IMR-90 (cell line): ENCODE results near the gene CMTM8. TPM values are rescaled to one million over a fixed set of nuclear protein-coding genes. Genes with fewer than 3 reads are reported as not detected.
A peak's percentile ranks its signal among the peaks of the same experiment; 100 is the strongest.

Experiments used
- ATAC-seq: fragments of 200-7000 bp; cut with Tn5 transposase; 2 replicates; pipeline ENCODE4 v1.9.1; 2020; ENCODE audit warnings: low read depth, mild to moderate bottlenecking, moderate library complexity
- BruUV-seq: library from RNA; stranded (reverse); fragments of 400-500 nt; replicated peaks from 2 replicates; lab custom pipeline; 2021; lab: Mats Ljungman, UMichigan
- CTCF ChIA-PET: fragments of 300-600 bp; formaldehyde crosslinking; extraction: SDS; loops from one replicate; lab custom pipeline; 2021; ENCODE audit warnings: antibody characterized with exemption; lab: Yijun Ruan, JAX
- POLR2A ChIA-PET: fragments of 300-600 bp; sonication (Branson Sonifier 250); formaldehyde crosslinking; loops from one replicate; lab custom pipeline; 2022; ENCODE audit warnings: antibody characterized with exemption; ENCODE audit not compliant: unreplicated experiment; lab: Charles Lee
- DNase-seq: peaks from one replicate; pipeline ENCODE4 v3.0.0; 2013
- H2AFZ ChIP-seq: replicated peaks from 2 replicates; pipeline ENCODE3; 2013; ENCODE audit warnings: low read length, mild to moderate bottlenecking; ENCODE audit not compliant: poor library complexity
- H2AK5ac ChIP-seq: 2 replicates; pipeline ENCODE4 v1.6.1; 2013; ENCODE audit warnings: low read depth, low read length, inconsistent platforms
- H2AK9ac ChIP-seq: replicated peaks from 2 replicates; pipeline ENCODE3; 2013; ENCODE audit warnings: mild to moderate bottlenecking, low read depth, low read length, moderate library complexity; ENCODE audit not compliant: poor library complexity
- H2BK120ac ChIP-seq: 2 replicates; pipeline ENCODE4 v1.6.1; 2013; ENCODE audit warnings: low read depth, low read length, inconsistent platforms
- H2BK15ac ChIP-seq: 3 replicates; pipeline ENCODE4 v1.6.1; 2013; ENCODE audit warnings: low read depth, low read length, inconsistent platforms
- H2BK20ac ChIP-seq: 2 replicates; pipeline ENCODE4 v1.6.1; 2013; ENCODE audit warnings: low read depth, mild to moderate bottlenecking, inconsistent platforms, low read length, moderate library complexity
- H2BK5ac ChIP-seq: 2 replicates; pipeline ENCODE4 v1.6.1; 2013; ENCODE audit warnings: mild to moderate bottlenecking, low read depth, low read length, inconsistent platforms; ENCODE audit not compliant: poor library complexity, severe bottlenecking
- H3K14ac ChIP-seq: replicated peaks from 2 replicates; pipeline ENCODE4 v1.6.1; 2013; ENCODE audit warnings: low read depth, low read length, inconsistent platforms
- H3K18ac ChIP-seq: 2 replicates; pipeline ENCODE4 v1.6.1; 2013; ENCODE audit warnings: low read depth, low read length, control low read depth
- H3K23ac ChIP-seq: 2 replicates; pipeline ENCODE4 v1.6.1; 2013; ENCODE audit warnings: low read depth, low read length, inconsistent platforms
- H3K27ac ChIP-seq: 2 replicates; pipeline ENCODE4 v1.5.1; 2013; ENCODE audit warnings: mild to moderate bottlenecking, control low read depth, low read length; ENCODE audit not compliant: insufficient read depth
- H3K27me3 ChIP-seq: 2 replicates; pipeline ENCODE4 v1.6.1; 2013; ENCODE audit warnings: low read length; ENCODE audit not compliant: control insufficient read depth, insufficient read depth
- H3K36me3 ChIP-seq: 2 replicates; pipeline ENCODE4 v1.6.1; 2013; ENCODE audit warnings: low read length, mixed read lengths; ENCODE audit not compliant: control insufficient read depth, insufficient read depth
- H3K4ac ChIP-seq: 2 replicates; pipeline ENCODE4 v1.6.1; 2013; ENCODE audit warnings: low read depth, low read length, inconsistent platforms
- H3K4me1 ChIP-seq: 2 replicates; pipeline ENCODE4 v1.6.1; 2013; ENCODE audit warnings: low read length, mixed read lengths; ENCODE audit not compliant: control insufficient read depth, insufficient read depth
- H3K4me2 ChIP-seq: 2 replicates; pipeline ENCODE4 v1.6.1; 2013; ENCODE audit warnings: low read depth, mild to moderate bottlenecking, control low read depth, low read length, moderate library complexity
- H3K4me3 ChIP-seq: 2 replicates; pipeline ENCODE4 v1.5.1; 2013; ENCODE audit warnings: low read depth, mild to moderate bottlenecking, control low read depth, low read length, moderate library complexity; ENCODE audit not compliant: insufficient read depth
- H3K56ac ChIP-seq: 2 replicates; pipeline ENCODE4 v1.6.1; 2013; ENCODE audit warnings: low read length, inconsistent platforms; ENCODE audit not compliant: insufficient read depth; ENCODE audit errors: extremely low read depth
- H3K79me1 ChIP-seq, 2 experiments: 2 replicates each; pipeline ENCODE4 v1.6.1; 2013; ENCODE audit warnings: low read length in 2 of 2, inconsistent platforms in 1 of 2, low read depth in 1 of 2
- H3K9ac ChIP-seq: 2 replicates; pipeline ENCODE4 v1.6.1; 2013; ENCODE audit warnings: low read depth, low read length, control low read depth
- H3K9me1 ChIP-seq: 2 replicates; pipeline ENCODE4 v1.6.1; 2013; ENCODE audit warnings: low read length, inconsistent platforms; ENCODE audit not compliant: insufficient read depth
- H3K9me3 ChIP-seq: 2 replicates; pipeline ENCODE4 v1.6.1; 2013; ENCODE audit warnings: low read length; ENCODE audit not compliant: control insufficient read depth, insufficient read depth
- H4K20me1 ChIP-seq: 2 replicates; pipeline ENCODE4 v1.6.1; 2013; ENCODE audit warnings: low read length, inconsistent platforms; ENCODE audit not compliant: insufficient read depth
- H4K5ac ChIP-seq: 2 replicates; pipeline ENCODE4 v1.6.1; 2013; ENCODE audit warnings: mild to moderate bottlenecking, low read depth, low read length, control low read depth
- H4K8ac ChIP-seq, 2 experiments: 2 replicates each; pipeline ENCODE4 v1.6.1; 2013; ENCODE audit warnings: low read depth in 2 of 2, low read length in 2 of 2, control low read depth in 1 of 2, inconsistent platforms in 1 of 2
- H4K91ac ChIP-seq: 2 replicates; pipeline ENCODE4 v1.6.1; 2013; ENCODE audit warnings: low read depth, low read length, inconsistent platforms; ENCODE audit not compliant: insufficient read depth
- CEBPB ChIP-seq: IDR thresholded peaks from 2 replicates; pipeline ENCODE4 v1.6.1; 2012; ENCODE audit warnings: low read depth, low read length, improper control_type of control experiment
- RCOR1 ChIP-seq: IDR thresholded peaks from 2 replicates; pipeline ENCODE4 v1.6.1; 2012; ENCODE audit warnings: mild to moderate bottlenecking, low read length, improper control_type of control experiment; ENCODE audit not compliant: insufficient replicate concordance
- WGBS, 2 experiments: methylation state at CpG; one replicate each; pipeline versions ENCODE4 v1.1.5 to v1.1.7; 2013; ENCODE audit warnings: missing lambda C conversion rate in 2 of 2; ENCODE audit not compliant: insufficient read length in 1 of 2; ENCODE audit errors: extremely low coverage in 2 of 2; 5-methylcytosine and 5-hydroxymethylcytosine counted together
- dilution Hi-C: fragments of 300-500 bp; cut with HindIII; formaldehyde crosslinking; loops from one replicate; pipeline ENCODE4 v1.14.3; 2018; ENCODE audit warnings: low sequenced_read_pairs; ENCODE audit not compliant: unreplicated experiment
- in situ Hi-C: fragments of 300-500 bp; cut with MboI; formaldehyde crosslinking; loops from 3 replicates; pipeline ENCODE4 v1.14.3; 2019; ENCODE audit warnings: low sequenced_read_pairs, inconsistent platforms, mixed read lengths
- intact Hi-C: fragments of 100-400 bp; cut with micrococcal nuclease; formaldehyde crosslinking; loops from 2 replicates; pipeline ENCODE4 v1.10.0; 2022
- polyA plus RNA-seq, 3 experiments: library from polyadenylated mRNA; depleted of rRNA; stranded (reverse); fragments of >200 nt; gene quantifications; 2 replicates each; pipeline ENCODE4 v1.2.3, GENCODE V29; 2012; ENCODE audit warnings: low replicate concordance in 1 of 3
- total RNA-seq: library from RNA; depleted of rRNA; stranded (reverse); fragments of >200 nt; gene quantifications from 2 replicates; pipeline ENCODE4 v1.2.3, GENCODE V29; 2012
- TF ChIP-seq, protein P1 (sequence below): fragments of 150-350 bp; IDR thresholded peaks from 2 replicates; pipeline ENCODE4 v1.6.1; 2016; ENCODE audit warnings: low read depth, mild to moderate bottlenecking, low read length, moderate library complexity, borderline replicate concordance

The CMTM8 gene
- total and polyA plus RNA-seq, 2 of the 4 experiments (the other 2 are of a cell fraction): 0.15 TPM; not detected in 1

DNA sequence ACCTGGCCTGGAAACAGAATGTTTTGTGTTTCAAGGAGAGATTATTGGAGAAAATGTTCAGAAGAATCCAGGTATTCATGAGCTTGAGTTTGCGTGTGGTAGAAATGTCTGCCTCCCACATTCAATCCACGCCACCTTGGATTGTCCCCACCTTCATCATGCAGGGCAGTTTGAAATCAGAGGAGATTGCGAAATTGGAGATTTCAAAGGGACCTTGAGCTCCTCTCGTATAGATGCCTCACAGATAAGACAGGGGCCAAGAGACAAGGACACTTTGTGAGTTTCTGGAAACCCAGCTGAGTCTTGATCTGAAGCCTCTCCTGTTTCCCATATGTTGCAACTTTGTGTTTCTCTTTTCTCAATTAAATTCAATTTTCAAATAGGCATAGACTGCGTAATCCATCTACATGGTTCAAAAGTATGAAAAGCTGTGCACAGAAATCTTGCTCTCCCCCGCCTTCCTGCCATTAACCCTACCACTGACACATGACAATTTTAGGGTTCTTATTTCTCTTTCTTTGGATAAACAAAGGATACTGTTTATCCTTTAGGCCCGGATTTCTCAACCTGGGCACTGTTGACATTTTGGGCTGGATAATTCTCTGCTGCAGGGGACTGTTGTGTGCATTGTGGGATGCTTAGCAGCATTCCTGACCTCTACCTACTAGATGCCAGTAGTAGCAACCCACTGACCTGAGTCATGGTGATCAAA lies 53.8 kb downstream of the CMTM8 start:
- WGBS, 2 experiments: 60% methylated on average over 2 of the region's 7 CpGs; no CpG with 5 or more reads in 1 of the 2 experiments
- no TSS peak for BruUV-seq
- no peaks in the 10 kb centered on the region for H3K79me1 ChIP-seq
- H4K20me1 ChIP-seq: no peaks in the 10 kb centered on the region
- H2AK5ac ChIP-seq: no peak overlapping the region
- no peak overlapping the region for H3K4me3 ChIP-seq
- no peaks in the 10 kb centered on the region for H3K4me1 ChIP-seq
- ChIA-PET CTCF (no interaction called here), POLR2A (no interaction called here)
- H2AK9ac ChIP-seq: no peak overlapping the region
- no peak overlapping the region for H2BK5ac ChIP-seq
- no peaks in the 10 kb centered on the region for H3K9me1 ChIP-seq
- dilution Hi-C loops (no loop called here), intact Hi-C loops (no loop called here), in situ Hi-C loops (loop anchor here (25.0 kb wide), 1 partner anchor 370 kb away; no protein-coding TSS in a partner anchor)
- H4K5ac ChIP-seq: no peak overlapping the region
- H3K27ac ChIP-seq: no peak overlapping the region
- no peak overlapping the region for H3K56ac ChIP-seq
- H3K9ac ChIP-seq: no peak overlapping the region
- H2BK15ac ChIP-seq: no peak overlapping the region
- H3K18ac ChIP-seq: no peak overlapping the region
- H3K36me3 ChIP-seq: no peaks in the 10 kb centered on the region
- no peak overlapping the region for H3K4me2 ChIP-seq
- no peak overlapping the region for H2BK20ac ChIP-seq
- DNase-seq: no peak
- H2AFZ ChIP-seq: no peak overlapping the region
- no peak overlapping the region for H3K14ac ChIP-seq
- no peak overlapping the region for H2BK120ac ChIP-seq
- no peak overlapping the region for H4K8ac ChIP-seq
- no peaks in the 10 kb centered on the region for H3K9me3 ChIP-seq
- TF ChIP-seq RCOR1 (no peak), CEBPB (peak; percentile 58)
- TF ChIP-seq, protein P1, sequence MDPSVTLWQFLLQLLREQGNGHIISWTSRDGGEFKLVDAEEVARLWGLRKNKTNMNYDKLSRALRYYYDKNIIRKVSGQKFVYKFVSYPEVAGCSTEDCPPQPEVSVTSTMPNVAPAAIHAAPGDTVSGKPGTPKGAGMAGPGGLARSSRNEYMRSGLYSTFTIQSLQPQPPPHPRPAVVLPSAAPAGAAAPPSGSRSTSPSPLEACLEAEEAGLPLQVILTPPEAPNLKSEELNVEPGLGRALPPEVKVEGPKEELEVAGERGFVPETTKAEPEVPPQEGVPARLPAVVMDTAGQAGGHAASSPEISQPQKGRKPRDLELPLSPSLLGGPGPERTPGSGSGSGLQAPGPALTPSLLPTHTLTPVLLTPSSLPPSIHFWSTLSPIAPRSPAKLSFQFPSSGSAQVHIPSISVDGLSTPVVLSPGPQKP: no peak
- ATAC-seq: no peak
- peaks cover 2% of the 10 kb centered on the region for H3K27me3 ChIP-seq
- H3K4ac ChIP-seq: no peak overlapping the region
- H3K23ac ChIP-seq: no peak overlapping the region
- no peak overlapping the region for H4K91ac ChIP-seq
